CD14-positive monocyte (primary cell): ENCODE results near the gene GYG2. TPM values are rescaled to one million over a fixed set of nuclear protein-coding genes. Genes with fewer than 3 reads are reported as not detected.

ENCODE experiments used
- DNase-seq, 3 donors: peaks; one replicate each; pipeline ENCODE4 v3.0.0-alpha.2; 2011 to 2022
- H2AFZ ChIP-seq: 2 replicates; pipeline ENCODE4 v1.6.0; 2012; ENCODE audit warnings: mild to moderate bottlenecking, low read depth, low read length, inconsistent platforms; ENCODE audit not compliant: insufficient read depth, poor library complexity, severe bottlenecking
- H3K27ac ChIP-seq, 2 donors: 1 replicate in 1 of 2; 2 replicates in 1 of 2; pipeline ENCODE4 v1.5.1; 2012 to 2013; ENCODE audit warnings: low read length in 2 of 2, control low read depth in 1 of 2, inconsistent platforms in 1 of 2, low read depth in 1 of 2, mild to moderate bottlenecking in 1 of 2
- H3K27me3 ChIP-seq, 2 donors: one replicate each; pipeline versions ENCODE4 v1.6.0 to v1.6.1; 2011 to 2013; ENCODE audit warnings: low read length in 2 of 2; ENCODE audit not compliant: control insufficient read depth in 2 of 2, insufficient read depth in 2 of 2
- H3K36me3 ChIP-seq, 2 donors: replicated peaks in 1 of 2; 1 replicate in 1 of 2; 2 replicates in 1 of 2; pipeline versions ENCODE4 v1.5.1 to v1.6.1; 2012 to 2013; ENCODE audit warnings: low read length in 2 of 2, control low read depth in 1 of 2, inconsistent platforms in 1 of 2, mild to moderate bottlenecking in 1 of 2; ENCODE audit not compliant: insufficient read depth in 2 of 2, control insufficient read depth in 1 of 2
- H3K4me1 ChIP-seq, 2 donors: 1 replicate in 1 of 2; 2 replicates in 1 of 2; pipeline versions ENCODE4 v1.5.1 to v1.6.1; 2012 to 2013; ENCODE audit warnings: low read length in 2 of 2, control low read depth in 1 of 2, inconsistent platforms in 1 of 2, mild to moderate bottlenecking in 1 of 2, moderate library complexity in 1 of 2; ENCODE audit not compliant: insufficient read depth in 2 of 2, control insufficient read depth in 1 of 2
- H3K4me2 ChIP-seq: replicated peaks from 2 replicates; pipeline ENCODE3; 2012; ENCODE audit warnings: low read length, moderate library complexity, mild to moderate bottlenecking; ENCODE audit not compliant: poor library complexity, severe bottlenecking; ENCODE audit errors: extremely low read depth
- H3K4me3 ChIP-seq, 3 experiments: fragments of 200-600 bp in 1 of 3; sonication (generic) in 1 of 3; replicated peaks in 1 of 3; 1 replicate in 2 of 3; 2 replicates in 1 of 3; pipeline ENCODE4 v1.5.1; 2011 to 2013; ENCODE audit warnings: low read length in 3 of 3, mild to moderate bottlenecking in 3 of 3, control low read depth in 2 of 3, low read depth in 2 of 3, inconsistent platforms in 1 of 3, moderate library complexity in 1 of 3
- H3K79me2 ChIP-seq: 2 replicates; pipeline ENCODE4 v1.6.0; 2012; ENCODE audit warnings: mild to moderate bottlenecking, control low read depth, inconsistent platforms, low read length, moderate library complexity; ENCODE audit not compliant: insufficient read depth
- H3K9ac ChIP-seq: 2 replicates; pipeline ENCODE4 v1.6.0; 2017; ENCODE audit warnings: low read length, mild to moderate bottlenecking; ENCODE audit not compliant: insufficient read depth, poor library complexity, severe bottlenecking
- H3K9me3 ChIP-seq, 2 donors: replicated peaks in 1 of 2; 1 replicate in 1 of 2; 2 replicates in 1 of 2; pipeline versions ENCODE4 v1.5.1 to v1.6.1; 2012 to 2013; ENCODE audit warnings: low read length in 2 of 2, control low read depth in 1 of 2; ENCODE audit not compliant: control insufficient read depth in 1 of 2, insufficient read depth in 1 of 2
- H4K20me1 ChIP-seq: 2 replicates; pipeline ENCODE4 v1.6.0; 2012; ENCODE audit warnings: mild to moderate bottlenecking, low read length, control low read depth, moderate library complexity; ENCODE audit not compliant: insufficient read depth
- H3K27ac Mint-ChIP-seq, 7 donors: one replicate each; pipeline ENCODE4 v1.8.0; 2020; ENCODE audit warnings: mild to moderate bottlenecking in 7 of 7, mixed read lengths in 7 of 7, moderate library complexity in 6 of 7, inconsistent platforms in 2 of 7
- H3K27me3 Mint-ChIP-seq, 3 donors: one replicate each; pipeline ENCODE4 v1.8.0; 2021 to 2022; ENCODE audit warnings: low read depth in 3 of 3, mild to moderate bottlenecking in 3 of 3, mixed read lengths in 3 of 3, moderate library complexity in 3 of 3, inconsistent platforms in 1 of 3
- H3K36me3 Mint-ChIP-seq, 2 donors: one replicate each; pipeline ENCODE4 v1.8.0; 2020; ENCODE audit warnings: mixed read lengths in 2 of 2, inconsistent platforms in 1 of 2, mild to moderate bottlenecking in 1 of 2
- H3K4me1 Mint-ChIP-seq: one replicate; pipeline ENCODE4 v1.8.0; 2020; ENCODE audit warnings: mild to moderate bottlenecking, mixed read lengths
- H3K4me3 Mint-ChIP-seq, 2 donors: one replicate each; pipeline ENCODE4 v1.8.0; 2020; ENCODE audit warnings: mild to moderate bottlenecking in 2 of 2, mixed read lengths in 2 of 2, moderate library complexity in 1 of 2
- H3K9me3 Mint-ChIP-seq, 7 donors: one replicate each; pipeline ENCODE4 v1.8.0; 2020 to 2022; ENCODE audit warnings: mixed read lengths in 7 of 7, mild to moderate bottlenecking in 6 of 7, moderate library complexity in 6 of 7, inconsistent platforms in 2 of 7
- WGBS: methylation state at CpG from one replicate; pipeline ENCODE4 v1.1.5; 2013; ENCODE audit warnings: missing lambda C conversion rate; ENCODE audit not compliant: insufficient coverage; 5-methylcytosine and 5-hydroxymethylcytosine counted together
- intact Hi-C, 2 donors: fragments of 100-400 bp; cut with micrococcal nuclease; formaldehyde crosslinking; loops; one replicate each; pipeline versions ENCODE4 v1.15.0 to v1.15.1; 2023
- polyA plus RNA-seq, 3 donors: library from polyadenylated mRNA; depleted of rRNA in 1 of 3; unstranded in 2 of 3; stranded (reverse) in 1 of 3; fragments of 300-500 nt in 2 of 3; fragments of >200 nt in 1 of 3; fragmentation: Illumina TruSeq in 2 of 3; gene quantifications; 1 replicate in 2 of 3; 2 replicates in 1 of 3; pipeline ENCODE4 v1.2.3, GENCODE V29; 2012 to 2021
- TF ChIP-seq, protein P1 (sequence below): fragments of 200-600 bp; IDR thresholded peaks from one replicate; pipeline ENCODE4 v1.8.0; 2022; ENCODE audit warnings: antibody characterized with exemption, mild to moderate bottlenecking

The GYG2 gene
- polyA plus RNA-seq, 3 donors: not detected

DNA sequence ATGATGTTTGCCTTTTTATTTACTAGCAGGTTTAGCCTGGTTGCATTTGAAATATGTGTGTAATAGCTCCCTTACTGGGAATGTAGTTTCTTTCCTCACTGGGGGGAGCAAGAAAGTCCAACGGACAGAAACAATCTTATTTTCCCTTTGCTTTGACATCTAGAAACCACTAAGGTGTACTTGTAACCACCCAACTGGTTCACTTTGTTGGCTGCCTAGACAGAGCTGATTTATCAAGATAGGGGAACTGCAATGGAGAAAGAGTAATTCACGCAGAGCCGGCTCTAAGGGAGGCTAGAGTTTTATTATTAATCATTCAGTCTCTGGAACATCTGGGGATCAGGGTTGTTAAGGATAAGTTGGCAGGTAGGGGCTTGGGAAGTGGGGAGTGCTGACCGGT, 46.6 kb upstream of the GYG2 start:
- no peak for DNase-seq
- peaks cover 1 to 9% (median 3%) of the 10 kb centered on the region in 3 donors for H3K27me3 Mint-ChIP-seq
- H3K9me3 Mint-ChIP-seq: peaks cover 0 to 2% (median 0%) of the 10 kb centered on the region in 7 donors
- TF ChIP-seq, protein P1, sequence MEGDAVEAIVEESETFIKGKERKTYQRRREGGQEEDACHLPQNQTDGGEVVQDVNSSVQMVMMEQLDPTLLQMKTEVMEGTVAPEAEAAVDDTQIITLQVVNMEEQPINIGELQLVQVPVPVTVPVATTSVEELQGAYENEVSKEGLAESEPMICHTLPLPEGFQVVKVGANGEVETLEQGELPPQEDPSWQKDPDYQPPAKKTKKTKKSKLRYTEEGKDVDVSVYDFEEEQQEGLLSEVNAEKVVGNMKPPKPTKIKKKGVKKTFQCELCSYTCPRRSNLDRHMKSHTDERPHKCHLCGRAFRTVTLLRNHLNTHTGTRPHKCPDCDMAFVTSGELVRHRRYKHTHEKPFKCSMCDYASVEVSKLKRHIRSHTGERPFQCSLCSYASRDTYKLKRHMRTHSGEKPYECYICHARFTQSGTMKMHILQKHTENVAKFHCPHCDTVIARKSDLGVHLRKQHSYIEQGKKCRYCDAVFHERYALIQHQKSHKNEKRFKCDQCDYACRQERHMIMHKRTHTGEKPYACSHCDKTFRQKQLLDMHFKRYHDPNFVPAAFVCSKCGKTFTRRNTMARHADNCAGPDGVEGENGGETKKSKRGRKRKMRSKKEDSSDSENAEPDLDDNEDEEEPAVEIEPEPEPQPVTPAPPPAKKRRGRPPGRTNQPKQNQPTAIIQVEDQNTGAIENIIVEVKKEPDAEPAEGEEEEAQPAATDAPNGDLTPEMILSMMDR: no peak
- 80% methylated on average over 1 of the region's 4 CpGs for WGBS
- no peak overlapping the region for H3K4me3 Mint-ChIP-seq
- no peaks in the 10 kb centered on the region for H3K36me3 ChIP-seq
- no peaks in the 10 kb centered on the region for H3K79me2 ChIP-seq
- no peaks in the 10 kb centered on the region for H4K20me1 ChIP-seq
- H3K4me3 ChIP-seq: no peak overlapping the region
- no peaks in the 10 kb centered on the region for H3K4me1 ChIP-seq
- H3K36me3 Mint-ChIP-seq: no peaks in the 10 kb centered on the region
- H3K27ac Mint-ChIP-seq: peak overlapping the region in 1 of 7 donors; percentile 23
- no peak overlapping the region for H3K27ac ChIP-seq
- H2AFZ ChIP-seq: no peak overlapping the region
- H3K4me2 ChIP-seq: no peak overlapping the region
- no peaks in the 10 kb centered on the region for H3K9me3 ChIP-seq
- no peaks in the 10 kb centered on the region for H3K27me3 ChIP-seq
- H3K4me1 Mint-ChIP-seq: peaks cover 3% of the 10 kb centered on the region
- no peak overlapping the region for H3K9ac ChIP-seq
- intact Hi-C loops: no loop called here

- no peak overlapping the region for H3K4me3 Mint-ChIP-seq
Measured at GRCh38 chrX:2782778-2783177, 46.0 kb upstream of the GYG2 start.

More at GRCh38 chrX:2782778-2783177, 46.0 kb upstream of the GYG2 start:
- Histone ChIP-seq H3K36me3 (no peaks in the 10 kb centered on the region), H3K9ac (no peak overlapping the region), H3K79me2 (no peaks in the 10 kb centered on the region), H3K4me3 (no peak overlapping the region), H3K27ac (no peak overlapping the region), H3K4me1 (no peaks in the 10 kb centered on the region), H2AFZ (no peak overlapping the region), H3K27me3 (no peaks in the 10 kb centered on the region), H3K9me3 (no peaks in the 10 kb centered on the region), H3K4me2 (no peak overlapping the region), H4K20me1 (no peaks in the 10 kb centered on the region)
- Mint-ChIP-seq H3K9me3 (peaks cover 0 to 2% (median 0%) of the 10 kb centered on the region in 7 donors), H3K36me3 (no peaks in the 10 kb centered on the region), H3K27me3 (peaks cover 1 to 9% (median 3%) of the 10 kb centered on the region in 3 donors), H3K4me1 (peaks cover 3% of the 10 kb centered on the region), H3K27ac (no peak overlapping the region)
- TF ChIP-seq, protein P1: no peak
- no peak for DNase-seq
- intact Hi-C loops: no loop called here
- WGBS: no CpG with 5 or more reads among the region's 4 CpGs
